IPS-20b (cell line): ENCODE data around the gene AJAP1.
"Not testable (repeated sequence)": the region's sequence is repeated elsewhere in the genome, so short reads cannot be mapped to it uniquely, and the experiment has no call there.

Experiments
- H3K27ac ChIP-seq: one replicate; pipeline ENCODE4 v1.5.1; 2013; ENCODE audit warnings: low read length
- H3K27me3 ChIP-seq: 2 replicates; pipeline ENCODE4 v1.6.1; 2013; ENCODE audit warnings: mild to moderate bottlenecking, low read length, inconsistent platforms; ENCODE audit not compliant: insufficient read depth
- H3K36me3 ChIP-seq: 2 replicates; pipeline ENCODE4 v1.6.1; 2013; ENCODE audit warnings: low read depth, mild to moderate bottlenecking, inconsistent platforms, low read length, moderate library complexity; ENCODE audit not compliant: insufficient read depth
- H3K4me1 ChIP-seq: 2 replicates; pipeline ENCODE4 v1.6.1; 2013; ENCODE audit warnings: mild to moderate bottlenecking, control low read depth, inconsistent platforms, low read length, moderate library complexity; ENCODE audit not compliant: insufficient read depth
- H3K4me3 ChIP-seq: 2 replicates; pipeline ENCODE4 v1.5.1; 2013; ENCODE audit warnings: mild to moderate bottlenecking, low read length, inconsistent platforms
- H3K9ac ChIP-seq: 2 replicates; pipeline ENCODE4 v1.6.1; 2013; ENCODE audit warnings: low read depth, mild to moderate bottlenecking, inconsistent platforms, low read length, moderate library complexity
- H3K9me3 ChIP-seq: 2 replicates; pipeline ENCODE4 v1.6.1; 2013; ENCODE audit warnings: mild to moderate bottlenecking, low read depth, low read length, inconsistent platforms; ENCODE audit not compliant: insufficient read depth

AJAP1 gene

DNA sequence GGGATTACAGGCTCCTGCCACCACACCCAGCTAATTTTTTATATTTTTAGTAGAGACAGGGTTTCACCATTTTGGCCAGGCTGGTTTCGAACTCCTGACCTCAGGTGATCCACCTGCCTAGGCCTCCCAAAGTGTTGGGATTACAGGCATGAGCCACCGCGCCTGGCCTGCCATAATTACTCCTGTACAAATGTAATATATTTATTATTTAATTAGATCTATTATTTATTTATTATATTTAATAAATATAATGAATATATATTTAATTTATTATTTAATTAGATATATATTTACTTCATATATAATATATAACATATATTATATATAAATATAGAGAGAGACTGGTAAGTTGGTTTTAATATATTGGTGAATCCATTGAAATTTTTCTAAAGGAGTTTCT lies 35.6 kb upstream of the AJAP1 start:
- not testable (repeated sequence) for H3K9me3 ChIP-seq, H3K9ac ChIP-seq, H3K36me3 ChIP-seq, H3K4me3 ChIP-seq, H3K27me3 ChIP-seq, H3K27ac ChIP-seq, H3K4me1 ChIP-seq

DNA sequence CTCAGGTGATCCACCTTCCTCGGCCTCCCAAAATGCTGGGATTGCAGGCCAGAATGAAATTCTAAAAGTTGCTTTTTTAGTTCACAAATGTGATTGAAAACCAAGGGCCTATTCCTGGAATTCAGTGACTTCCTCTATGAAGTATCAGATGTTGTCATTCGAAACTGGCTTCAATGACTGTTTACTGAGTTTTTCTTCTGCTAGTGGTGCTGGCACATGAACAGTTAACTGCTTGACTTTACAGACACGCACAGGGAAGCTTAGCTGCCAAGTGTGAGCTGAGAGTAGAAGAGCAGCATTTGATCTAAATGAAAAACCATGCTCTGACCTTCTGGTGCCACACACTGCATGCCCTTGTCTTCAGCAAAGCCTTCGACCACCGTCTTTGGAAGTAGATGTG lies 32.8 kb upstream of the AJAP1 start:
- H3K36me3 ChIP-seq = no peaks in the 10 kb centered on the region

DNA sequence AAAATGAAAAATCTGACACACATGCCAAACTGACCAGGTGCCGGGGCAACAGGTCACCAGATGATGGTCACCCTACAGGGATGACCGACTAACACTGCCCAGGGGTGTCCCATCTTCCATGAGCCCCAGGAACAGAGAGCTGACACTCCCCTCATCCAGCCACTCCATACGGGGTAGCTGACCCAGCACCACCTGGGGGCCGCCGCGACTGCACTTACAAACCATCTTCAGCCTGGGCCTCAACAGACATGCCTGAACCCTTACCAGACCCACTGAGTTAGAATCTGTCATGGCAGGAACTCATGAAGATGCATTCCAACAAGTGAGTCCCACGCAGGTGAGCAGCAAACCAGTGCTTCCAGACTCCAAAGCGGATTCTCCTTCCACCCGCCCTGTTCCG lies 31.6 kb upstream of the AJAP1 start:
- no peak overlapping the region for H3K27ac ChIP-seq
- H3K9me3 ChIP-seq = no peaks in the 10 kb centered on the region
- H3K4me3 ChIP-seq = no peak overlapping the region
- H3K36me3 ChIP-seq = no peaks in the 10 kb centered on the region
- no peaks in the 10 kb centered on the region for H3K4me1 ChIP-seq
- H3K27me3 ChIP-seq = no peaks in the 10 kb centered on the region
- H3K9ac ChIP-seq = no peak overlapping the region

More for the DNA sequence above, 32.8 kb upstream of the AJAP1 start:
- Histone ChIP-seq H3K4me3 (no peak overlapping the region), H3K4me1 (no peaks in the 10 kb centered on the region), H3K27me3 (no peaks in the 10 kb centered on the region), H3K27ac (no peak overlapping the region), H3K9ac (no peak overlapping the region), H3K9me3 (no peaks in the 10 kb centered on the region)

DNA sequence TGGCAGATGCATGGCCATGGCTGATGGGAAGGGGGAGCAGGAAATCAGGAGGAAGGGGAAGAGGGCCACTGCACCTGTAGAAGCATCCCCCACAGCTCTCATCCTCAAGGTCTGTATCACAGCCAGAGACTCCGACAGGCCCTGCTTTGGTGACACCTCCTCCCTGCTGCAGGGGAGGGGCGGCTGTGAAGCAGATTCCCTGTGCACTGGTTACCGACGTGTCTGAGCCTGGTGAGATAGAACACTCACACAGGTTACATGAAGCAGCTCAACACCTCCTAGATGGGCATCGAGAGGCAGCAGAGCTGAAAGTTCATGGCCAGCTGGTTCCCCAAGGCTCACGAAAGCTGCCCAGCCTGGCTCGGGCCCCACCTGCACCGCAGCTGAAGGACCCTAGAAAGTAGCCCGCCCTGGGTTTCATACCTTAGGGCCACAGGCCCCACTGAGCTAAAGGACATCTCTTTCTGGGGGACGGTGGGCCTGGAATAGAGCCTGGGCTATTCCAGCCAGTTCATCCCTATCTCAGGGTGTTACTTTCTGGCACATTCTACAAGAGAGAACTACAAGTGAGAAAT lies 30.2 kb upstream of the AJAP1 start:
- Histone ChIP-seq H3K4me1 (no peaks in the 10 kb centered on the region), H3K9me3 (no peaks in the 10 kb centered on the region), H3K27me3 (no peaks in the 10 kb centered on the region), H3K9ac (no peak overlapping the region), H3K36me3 (no peaks in the 10 kb centered on the region), H3K4me3 (no peak overlapping the region), H3K27ac (no peak overlapping the region)

DNA sequence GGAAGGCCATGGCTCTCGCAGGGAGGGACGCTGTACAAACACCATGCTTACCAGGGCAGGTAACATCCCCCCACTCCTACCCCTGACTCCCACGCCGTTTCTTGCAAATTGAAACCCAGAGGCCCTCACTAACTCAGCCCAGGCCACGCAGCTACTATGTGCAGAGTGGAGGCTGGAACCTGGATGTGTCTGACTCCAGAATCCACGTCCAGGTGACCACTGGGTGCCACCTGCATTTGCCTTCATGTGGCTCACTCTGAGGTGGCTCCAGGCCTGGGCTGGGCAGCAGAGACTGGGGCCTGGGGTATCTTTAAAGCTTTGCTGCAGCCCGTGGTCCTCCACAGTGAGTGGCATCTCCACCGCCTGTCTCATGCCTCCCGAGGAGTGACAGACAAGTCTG lies 29.6 kb upstream of the AJAP1 start:
- no peak overlapping the region for H3K9ac ChIP-seq
- H3K27me3 ChIP-seq = no peaks in the 10 kb centered on the region
- H3K27ac ChIP-seq = no peak overlapping the region
- H3K9me3 ChIP-seq = no peaks in the 10 kb centered on the region
- no peak overlapping the region for H3K4me3 ChIP-seq
- H3K4me1 ChIP-seq = no peaks in the 10 kb centered on the region
- no peaks in the 10 kb centered on the region for H3K36me3 ChIP-seq

DNA sequence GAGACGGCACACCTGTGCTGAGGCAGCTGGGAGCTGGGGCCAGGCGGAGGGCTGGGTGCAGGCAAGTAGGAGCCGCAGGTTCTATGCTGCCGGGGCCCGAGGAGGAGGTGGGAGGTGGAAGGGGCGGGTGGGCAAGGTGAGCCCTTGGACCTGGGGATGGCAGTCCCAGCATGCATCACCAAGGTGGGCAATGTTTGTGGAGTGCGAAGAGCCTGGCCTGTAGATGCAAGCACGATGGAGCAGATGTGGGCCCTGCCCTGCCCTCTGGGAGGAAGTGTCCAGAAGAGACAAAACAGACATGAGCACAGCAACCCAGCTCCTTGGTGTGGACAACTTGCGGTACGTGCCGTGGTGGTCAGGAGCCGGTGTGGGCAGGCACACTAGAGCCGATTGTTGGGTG lies 28.3 kb upstream of the AJAP1 start:
- no peaks in the 10 kb centered on the region for H3K4me1 ChIP-seq
- H3K36me3 ChIP-seq = no peaks in the 10 kb centered on the region
- H3K27ac ChIP-seq = no peak overlapping the region
- H3K9ac ChIP-seq = no peak overlapping the region
- no peaks in the 10 kb centered on the region for H3K27me3 ChIP-seq
- no peak overlapping the region for H3K4me3 ChIP-seq
- no peaks in the 10 kb centered on the region for H3K9me3 ChIP-seq

DNA sequence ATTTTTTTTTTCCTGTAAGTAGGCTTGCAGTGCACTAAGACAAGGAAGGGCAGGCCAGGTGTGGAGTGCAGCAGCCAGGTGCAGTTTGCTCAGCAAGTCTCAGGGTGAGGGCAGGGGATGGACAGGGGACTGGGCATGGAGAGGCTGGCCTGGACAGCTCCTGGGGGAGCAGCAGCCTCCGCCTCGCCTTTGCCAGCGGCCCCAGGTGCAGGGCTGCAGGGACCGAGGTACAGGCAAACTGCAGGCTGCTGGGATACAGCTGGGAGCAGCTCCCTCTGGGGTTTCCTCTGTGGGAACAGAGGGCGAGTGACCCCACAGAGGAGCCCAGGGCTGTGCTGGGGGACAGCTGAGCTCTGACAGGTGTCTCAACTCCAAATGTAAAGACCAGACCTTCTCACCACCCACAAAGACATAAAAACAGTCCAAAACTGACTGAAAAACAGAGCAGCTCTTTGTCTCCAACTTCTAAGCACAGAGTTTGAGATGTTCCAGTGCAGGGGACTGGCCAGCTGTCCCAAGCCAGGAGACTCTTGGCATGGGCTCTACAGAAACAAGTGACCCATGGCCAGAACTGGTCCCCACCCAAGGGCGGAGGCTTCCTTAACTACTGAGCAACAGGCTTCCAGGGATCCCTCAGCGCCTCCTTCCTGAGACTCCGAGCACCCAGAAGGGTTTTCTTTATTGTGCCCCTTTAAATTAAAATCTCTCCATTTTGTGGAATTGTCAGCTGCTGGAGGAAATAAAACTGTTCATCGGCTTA lies 27.7 kb upstream of the AJAP1 start:
- Histone ChIP-seq H3K4me3 (no peak overlapping the region), H3K4me1 (no peaks in the 10 kb centered on the region), H3K27ac (no peak overlapping the region), H3K27me3 (no peaks in the 10 kb centered on the region), H3K9ac (no peak overlapping the region), H3K9me3 (no peaks in the 10 kb centered on the region), H3K36me3 (no peaks in the 10 kb centered on the region)

DNA sequence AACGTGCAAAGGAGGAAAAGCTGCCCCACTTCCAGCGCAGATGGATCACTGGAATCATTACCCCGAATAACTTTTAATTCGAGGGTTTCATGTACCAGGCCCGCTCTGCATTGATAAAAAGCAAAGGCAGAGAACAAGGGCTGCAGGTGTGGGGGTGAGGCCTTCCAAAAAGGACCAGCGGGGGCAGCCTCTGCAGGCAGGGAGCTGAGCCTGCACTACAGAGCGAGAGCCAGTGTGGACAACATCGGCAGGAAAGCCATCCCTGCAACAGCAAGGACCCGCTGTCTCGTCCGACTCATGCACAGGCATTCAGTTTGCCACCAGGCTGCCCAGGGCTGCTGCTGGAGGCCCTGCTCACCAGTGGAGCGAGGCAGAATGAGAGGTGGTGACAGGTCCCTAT lies 27.1 kb upstream of the AJAP1 start:
- no peaks in the 10 kb centered on the region for H3K9me3 ChIP-seq
- H3K27ac ChIP-seq = no peak overlapping the region
- no peaks in the 10 kb centered on the region for H3K27me3 ChIP-seq

DNA sequence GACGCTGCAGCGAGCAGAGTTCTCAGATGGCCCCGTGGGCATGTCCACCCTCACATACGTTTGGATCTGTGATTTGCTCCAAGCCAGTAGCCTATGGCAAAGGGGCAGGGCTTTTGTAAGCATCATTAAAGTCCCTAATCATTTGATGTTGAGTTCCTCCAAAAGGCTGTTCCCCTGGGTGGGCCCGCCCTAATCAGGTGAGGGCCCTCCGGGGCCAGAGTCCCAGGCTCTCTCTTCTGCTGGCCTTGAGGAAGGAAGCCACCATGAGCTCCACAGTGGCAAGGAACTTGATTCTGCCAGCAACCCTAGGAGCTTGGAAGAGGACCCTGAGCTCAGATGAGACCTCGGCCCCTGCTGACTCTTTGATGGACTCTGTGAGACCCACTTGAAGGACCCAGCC lies 25.4 kb upstream of the AJAP1 start:
- H3K9ac ChIP-seq = no peak overlapping the region
- H3K27ac ChIP-seq = no peak overlapping the region
- no peaks in the 10 kb centered on the region for H3K4me1 ChIP-seq
- H3K9me3 ChIP-seq = no peaks in the 10 kb centered on the region
- no peaks in the 10 kb centered on the region for H3K27me3 ChIP-seq
- no peak overlapping the region for H3K4me3 ChIP-seq
- H3K36me3 ChIP-seq = no peaks in the 10 kb centered on the region

More for the DNA sequence above, 27.1 kb upstream of the AJAP1 start:
- Histone ChIP-seq H3K4me1 (no peaks in the 10 kb centered on the region), H3K4me3 (no peak overlapping the region), H3K9ac (no peak overlapping the region), H3K36me3 (no peaks in the 10 kb centered on the region)

DNA sequence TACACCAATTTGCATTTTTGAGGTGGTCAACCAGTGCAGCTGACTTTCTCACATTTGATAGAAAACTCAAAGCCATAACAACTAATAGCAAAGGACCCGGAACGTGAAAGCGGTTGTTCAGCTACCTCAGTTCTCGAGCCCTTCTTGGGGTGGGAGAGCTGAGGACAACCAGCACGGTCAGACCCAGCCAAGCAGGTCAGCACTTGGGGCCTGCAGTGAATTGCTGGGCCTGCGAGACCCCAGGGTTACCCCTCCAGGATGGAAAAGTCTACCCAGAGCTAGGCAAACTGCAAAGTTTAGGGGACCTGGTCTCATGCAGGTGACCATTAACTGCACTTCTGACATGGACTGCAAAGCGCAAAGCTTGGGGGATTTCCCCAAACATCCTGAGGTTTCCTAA lies 23.8 kb upstream of the AJAP1 start:
- Histone ChIP-seq H3K4me1 (peaks cover 6% of the 10 kb centered on the region; the same call in 1 of the 2 replicates), H3K9me3 (no peaks in the 10 kb centered on the region)

DNA sequence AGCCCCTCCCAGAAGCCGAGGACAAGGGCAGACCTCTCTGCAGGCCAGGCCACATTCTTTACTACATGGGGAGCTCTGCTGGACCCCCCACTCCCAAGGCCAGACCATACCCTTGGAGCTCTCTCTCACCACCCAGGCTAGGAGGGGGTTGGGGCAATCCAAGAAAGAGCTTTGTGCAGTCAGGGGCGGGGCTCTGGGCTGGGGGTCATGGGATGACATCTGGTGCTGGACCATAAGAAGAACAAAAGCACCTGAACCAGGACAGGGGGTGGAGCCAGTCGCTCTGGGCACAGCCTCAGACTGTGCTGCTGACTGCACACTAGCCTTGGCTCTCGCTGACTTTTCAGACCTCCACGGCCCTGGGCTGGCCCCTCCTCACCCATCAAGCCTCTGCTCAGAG lies 23.1 kb upstream of the AJAP1 start:
- Histone ChIP-seq H3K4me1 (peaks cover 6% of the 10 kb centered on the region; the same call in 1 of the 2 replicates), H3K9ac (no peak overlapping the region), H3K27me3 (no peaks in the 10 kb centered on the region), H3K4me3 (no peak overlapping the region), H3K36me3 (no peaks in the 10 kb centered on the region), H3K9me3 (no peaks in the 10 kb centered on the region), H3K27ac (no peak overlapping the region)

More for the DNA sequence above, 23.8 kb upstream of the AJAP1 start:
- H3K36me3 ChIP-seq = no peaks in the 10 kb centered on the region
- H3K27ac ChIP-seq = no peak overlapping the region
- no peak overlapping the region for H3K9ac ChIP-seq
- no peaks in the 10 kb centered on the region for H3K27me3 ChIP-seq
- no peak overlapping the region for H3K4me3 ChIP-seq

DNA sequence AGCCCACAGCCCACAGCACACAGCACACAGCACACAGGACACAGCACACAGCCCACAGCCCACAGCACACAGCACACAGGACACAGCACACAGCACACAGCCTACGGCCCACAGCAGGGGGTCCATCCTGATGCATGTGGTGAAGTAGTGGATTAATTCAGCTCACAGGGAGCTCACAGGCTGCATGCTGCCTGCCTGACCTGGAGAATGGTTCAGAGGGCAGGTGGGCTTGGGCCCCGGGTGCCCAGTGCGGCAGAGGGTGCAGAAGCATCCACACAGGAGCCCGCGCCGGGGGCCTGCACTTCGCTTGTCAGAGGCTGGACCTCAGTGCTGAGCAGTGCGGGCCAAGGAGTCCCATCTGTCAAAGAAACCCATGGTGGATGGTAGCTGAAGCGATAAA lies 21.1 kb upstream of the AJAP1 start:
- Histone ChIP-seq H3K27ac (no peak overlapping the region), H3K9me3 (no peaks in the 10 kb centered on the region), H3K4me3 (no peak overlapping the region), H3K4me1 (peaks cover 6% of the 10 kb centered on the region; the same call in 1 of the 2 replicates), H3K36me3 (no peaks in the 10 kb centered on the region), H3K27me3 (no peaks in the 10 kb centered on the region), H3K9ac (no peak overlapping the region)
